H9 (cell line): ENCODE measurements around the gene PRDM13. TPM values are rescaled to one million over a fixed set of nuclear protein-coding genes. Genes with fewer than 3 reads are reported as not detected.

ENCODE experiments used
- DNase-seq: peaks from one replicate; pipeline ENCODE4 v3.0.0-alpha.2; 2017
- H2AFZ ChIP-seq: one replicate; pipeline ENCODE4 v1.6.1; 2013; ENCODE audit warnings: mild to moderate bottlenecking, low read length, control low read depth, moderate library complexity
- H2AK5ac ChIP-seq: 2 replicates; pipeline ENCODE4 v1.6.1; 2013; ENCODE audit warnings: low read length, control low read depth, mixed read lengths; ENCODE audit not compliant: insufficient read length
- H2BK120ac ChIP-seq: one replicate; pipeline ENCODE4 v1.6.1; 2013; ENCODE audit warnings: low read depth, mild to moderate bottlenecking, low read length, control low read depth, inconsistent platforms; ENCODE audit not compliant: poor library complexity, severe bottlenecking
- H2BK12ac ChIP-seq: 2 replicates; pipeline ENCODE4 v1.6.1; 2013; ENCODE audit warnings: low read length, control low read depth, mixed read lengths, low read depth; ENCODE audit not compliant: insufficient read length
- H2BK15ac ChIP-seq: 2 replicates; pipeline ENCODE4 v1.6.1; 2013; ENCODE audit warnings: low read depth, low read length, control low read depth
- H2BK20ac ChIP-seq: one replicate; pipeline ENCODE4 v1.6.1; 2013; ENCODE audit warnings: low read depth, mild to moderate bottlenecking, low read length, control low read depth, inconsistent platforms; ENCODE audit not compliant: poor library complexity, severe bottlenecking
- H2BK5ac ChIP-seq: 2 replicates; pipeline ENCODE4 v1.6.1; 2013; ENCODE audit warnings: low read length, control low read depth, mixed read lengths; ENCODE audit not compliant: insufficient read length
- H3K14ac ChIP-seq: 2 replicates; pipeline ENCODE4 v1.6.1; 2013; ENCODE audit warnings: low read length, control low read depth; ENCODE audit not compliant: insufficient read depth
- H3K18ac ChIP-seq: 2 replicates; pipeline ENCODE4 v1.6.1; 2013; ENCODE audit warnings: low read depth, mild to moderate bottlenecking, mixed read lengths, low read length, control low read depth; ENCODE audit not compliant: insufficient read length
- H3K23ac ChIP-seq: 2 replicates; pipeline ENCODE4 v1.6.1; 2013; ENCODE audit warnings: low read length, control low read depth, mixed read lengths, low read depth; ENCODE audit not compliant: insufficient read length
- H3K23me2 ChIP-seq: 2 replicates; pipeline ENCODE4 v1.6.1; 2013; ENCODE audit warnings: low read depth, mild to moderate bottlenecking, mixed read lengths, low read length, control low read depth; ENCODE audit not compliant: insufficient read length, poor library complexity, severe bottlenecking
- H3K27ac ChIP-seq: 2 replicates; pipeline ENCODE4 v1.5.1; 2013; ENCODE audit warnings: low read length, control low read depth, mixed read lengths, low read depth; ENCODE audit not compliant: insufficient read length
- H3K27me3 ChIP-seq: 2 replicates; pipeline ENCODE4 v1.6.1; 2013; ENCODE audit warnings: low read length, control low read depth, inconsistent platforms; ENCODE audit not compliant: insufficient read depth
- H3K4ac ChIP-seq: 2 replicates; pipeline ENCODE4 v1.6.1; 2013; ENCODE audit warnings: low read depth, mild to moderate bottlenecking, control low read depth, inconsistent platforms, low read length, moderate library complexity
- H3K4me1 ChIP-seq: 2 replicates; pipeline ENCODE4 v1.6.1; 2013; ENCODE audit warnings: low read length, control low read depth, inconsistent platforms; ENCODE audit not compliant: insufficient read depth
- H3K4me2 ChIP-seq: 2 replicates; pipeline ENCODE4 v1.6.1; 2013; ENCODE audit warnings: low read length, control low read depth, mixed read lengths; ENCODE audit not compliant: insufficient read length, insufficient read depth
- H3K56ac ChIP-seq: 2 replicates; pipeline ENCODE4 v1.6.1; 2013; ENCODE audit warnings: low read depth, mild to moderate bottlenecking, mixed read lengths, low read length, control low read depth; ENCODE audit not compliant: insufficient read length
- H3K79me1 ChIP-seq: 2 replicates; pipeline ENCODE4 v1.6.1; 2013; ENCODE audit warnings: low read depth, mild to moderate bottlenecking, moderate library complexity, low read length, control low read depth, inconsistent platforms; ENCODE audit not compliant: insufficient read depth, poor library complexity, severe bottlenecking
- H3K79me2 ChIP-seq: 2 replicates; pipeline ENCODE4 v1.6.1; 2013; ENCODE audit warnings: low read length, control low read depth, inconsistent platforms; ENCODE audit not compliant: insufficient read depth
- H3K9ac ChIP-seq: 2 replicates; pipeline ENCODE4 v1.6.1; 2013; ENCODE audit warnings: low read length, control low read depth, mixed read lengths; ENCODE audit not compliant: insufficient read length; ENCODE audit errors: extremely low read depth
- H3K9me3 ChIP-seq: one replicate; pipeline ENCODE4 v1.6.1; 2013; ENCODE audit warnings: low read depth, low read length, inconsistent platforms; ENCODE audit not compliant: control insufficient read depth
- H3T11ph ChIP-seq: one replicate; pipeline ENCODE4 v1.6.1; 2013; ENCODE audit warnings: mild to moderate bottlenecking, low read length, control low read depth, inconsistent platforms
- H4K20me1 ChIP-seq: one replicate; pipeline ENCODE4 v1.6.1; 2013; ENCODE audit not compliant: control insufficient read depth, insufficient read length, insufficient read depth
- H4K5ac ChIP-seq: 2 replicates; pipeline ENCODE4 v1.6.1; 2013; ENCODE audit warnings: low read depth, mild to moderate bottlenecking, mixed read lengths, low read length, control low read depth; ENCODE audit not compliant: insufficient read length
- H4K8ac ChIP-seq: replicated peaks from 2 replicates; pipeline ENCODE4 v1.6.1; 2013; ENCODE audit warnings: low read length, control low read depth, mixed read lengths, low read depth; ENCODE audit not compliant: insufficient read length
- H4K91ac ChIP-seq: 2 replicates; pipeline ENCODE4 v1.6.1; 2013; ENCODE audit warnings: low read depth, mild to moderate bottlenecking, moderate library complexity, mixed read lengths, low read length, control low read depth; ENCODE audit not compliant: insufficient read length
- H3K27ac Mint-ChIP-seq, 3 experiments: 2 replicates in 2 of 3; 3 replicates in 1 of 3; pipeline ENCODE4 v1.8.0; 2020 to 2021; ENCODE audit warnings: mixed read lengths in 3 of 3, mild to moderate bottlenecking in 1 of 3, moderate library complexity in 1 of 3
- H3K27me3 Mint-ChIP-seq: 2 replicates; pipeline ENCODE4 v1.8.0; 2021; ENCODE audit warnings: low read depth, mild to moderate bottlenecking, moderate library complexity, mixed read lengths
- H3K36me3 Mint-ChIP-seq, 3 experiments: 2 replicates in 2 of 3; 3 replicates in 1 of 3; pipeline ENCODE4 v1.8.0; 2020 to 2021; ENCODE audit warnings: low read depth in 3 of 3, mixed read lengths in 3 of 3; ENCODE audit not compliant: insufficient read depth in 1 of 3
- H3K4me1 Mint-ChIP-seq, 2 experiments: 2 replicates each; pipeline ENCODE4 v1.8.0; 2020; ENCODE audit warnings: mixed read lengths in 2 of 2
- H3K4me3 Mint-ChIP-seq, 2 experiments: 2 replicates in 1 of 2; 3 replicates in 1 of 2; pipeline ENCODE4 v1.8.0; 2020 to 2021; ENCODE audit warnings: mild to moderate bottlenecking in 2 of 2, mixed read lengths in 2 of 2, moderate library complexity in 1 of 2
- H3K9me3 Mint-ChIP-seq, 2 experiments: 2 replicates in 1 of 2; 3 replicates in 1 of 2; pipeline ENCODE4 v1.8.0; 2020; ENCODE audit warnings: mild to moderate bottlenecking in 2 of 2, mixed read lengths in 2 of 2, moderate library complexity in 1 of 2
- WGBS: extraction: QIAGEN DNeasy Blood & Tissue Kit; methylation state at CpG from one replicate; pipeline ENCODE4 v1.1.7; 2013; ENCODE audit warnings: missing lambda C conversion rate, low lambda C conversion rate, mixed read lengths; ENCODE audit not compliant: insufficient read length; ENCODE audit errors: extremely low coverage; 5-methylcytosine and 5-hydroxymethylcytosine counted together
- total RNA-seq: library from RNA; stranded (reverse); gene quantifications from 2 replicates; pipeline ENCODE4 v1.2.1, GENCODE V29; 2021
- TF ChIP-seq, protein P1 (sequence below): fragments of 200-600 bp; sonication (generic); conservative IDR thresholded peaks from 3 replicates; pipeline ENCODE4 v1.8.0; 2021; ENCODE audit warnings: antibody characterized with exemption, mild to moderate bottlenecking

PRDM13 gene
- total RNA-seq, 1 experiment from 2014 or later: not detected

DNA sequence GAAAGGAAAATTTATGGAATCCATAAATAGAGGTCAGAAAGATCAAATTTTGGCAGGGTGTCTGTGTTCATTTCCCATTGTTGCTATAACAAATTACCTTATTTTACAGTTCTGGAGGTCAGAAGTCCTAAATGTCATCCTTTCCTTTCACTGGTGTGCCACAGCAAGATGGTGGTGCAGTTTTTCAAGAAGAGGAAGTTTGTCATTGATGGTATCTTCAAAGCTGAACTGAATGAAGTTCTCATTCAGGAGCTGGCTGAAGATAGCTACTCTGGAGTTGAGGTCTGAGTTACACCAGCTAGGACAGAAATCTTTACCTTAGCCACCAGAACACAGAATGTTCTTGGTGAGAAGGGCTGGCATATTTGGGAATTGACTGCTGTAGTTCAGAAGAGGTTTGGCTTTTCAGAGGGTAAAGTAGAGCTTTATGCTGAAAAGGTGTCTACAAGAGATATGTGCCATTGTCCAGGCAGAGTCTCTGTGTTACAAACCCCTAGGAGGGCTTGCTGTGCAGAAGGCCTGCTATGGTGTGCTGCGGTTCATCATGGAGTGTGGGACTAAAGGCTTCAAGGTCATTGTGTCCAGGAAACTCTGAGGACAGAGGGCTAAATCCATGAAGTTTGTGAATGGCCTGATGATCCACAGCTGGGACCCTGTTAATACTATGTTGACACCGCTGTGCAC lies 30.9 kb upstream of the PRDM13 start:
- Mint-ChIP-seq H3K4me1 (no peaks in the 10 kb centered on the region), H3K4me3 (no peak overlapping the region), H3K27me3 (peaks cover 74% of the 10 kb centered on the region), H3K9me3 (peaks cover 0 to 4% of the 10 kb centered on the region in 2 experiments; a peak in 2 of 5 replicates), H3K27ac (no peak overlapping the region), H3K36me3 (no peaks in the 10 kb centered on the region)
- H3K9me3 ChIP-seq: no peaks in the 10 kb centered on the region
- H2BK20ac ChIP-seq: no peak overlapping the region
- no peak overlapping the region for H3T11ph ChIP-seq
- no peak for DNase-seq
- H3K4me1 ChIP-seq: no peaks in the 10 kb centered on the region
- no peak overlapping the region for H3K9ac ChIP-seq
- H3K56ac ChIP-seq: no peak overlapping the region
- H3K18ac ChIP-seq: no peak overlapping the region
- no peak overlapping the region for H3K4me2 ChIP-seq
- H2BK15ac ChIP-seq: no peak overlapping the region
- H3K14ac ChIP-seq: no peak overlapping the region
- no peak overlapping the region for H4K91ac ChIP-seq
- H4K8ac ChIP-seq: no peak overlapping the region
- no peak overlapping the region for H2AK5ac ChIP-seq
- no peak overlapping the region for H3K27ac ChIP-seq
- H4K5ac ChIP-seq: no peak overlapping the region
- H2BK120ac ChIP-seq: no peak overlapping the region
- no peak overlapping the region for H3K23ac ChIP-seq
- TF ChIP-seq, protein P1, sequence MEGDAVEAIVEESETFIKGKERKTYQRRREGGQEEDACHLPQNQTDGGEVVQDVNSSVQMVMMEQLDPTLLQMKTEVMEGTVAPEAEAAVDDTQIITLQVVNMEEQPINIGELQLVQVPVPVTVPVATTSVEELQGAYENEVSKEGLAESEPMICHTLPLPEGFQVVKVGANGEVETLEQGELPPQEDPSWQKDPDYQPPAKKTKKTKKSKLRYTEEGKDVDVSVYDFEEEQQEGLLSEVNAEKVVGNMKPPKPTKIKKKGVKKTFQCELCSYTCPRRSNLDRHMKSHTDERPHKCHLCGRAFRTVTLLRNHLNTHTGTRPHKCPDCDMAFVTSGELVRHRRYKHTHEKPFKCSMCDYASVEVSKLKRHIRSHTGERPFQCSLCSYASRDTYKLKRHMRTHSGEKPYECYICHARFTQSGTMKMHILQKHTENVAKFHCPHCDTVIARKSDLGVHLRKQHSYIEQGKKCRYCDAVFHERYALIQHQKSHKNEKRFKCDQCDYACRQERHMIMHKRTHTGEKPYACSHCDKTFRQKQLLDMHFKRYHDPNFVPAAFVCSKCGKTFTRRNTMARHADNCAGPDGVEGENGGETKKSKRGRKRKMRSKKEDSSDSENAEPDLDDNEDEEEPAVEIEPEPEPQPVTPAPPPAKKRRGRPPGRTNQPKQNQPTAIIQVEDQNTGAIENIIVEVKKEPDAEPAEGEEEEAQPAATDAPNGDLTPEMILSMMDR: no peak
- no peak overlapping the region for H2AFZ ChIP-seq
- no peak overlapping the region for H3K4ac ChIP-seq
- no peaks in the 10 kb centered on the region for H3K23me2 ChIP-seq
- H3K27me3 ChIP-seq: no peaks in the 10 kb centered on the region
- WGBS: no CpG with 5 or more reads among the region's 2 CpGs
- no peak overlapping the region for H2BK5ac ChIP-seq
- H3K79me2 ChIP-seq: no peaks in the 10 kb centered on the region
- H2BK12ac ChIP-seq: no peak overlapping the region
- no peaks in the 10 kb centered on the region for H4K20me1 ChIP-seq
- no peaks in the 10 kb centered on the region for H3K79me1 ChIP-seq
